Stimulated activated CD8-positive, alpha-beta memory T cell treated with anti-CD3 and anti-CD28 coated beads, Interleukin-4, amount 100 ng/mL, for 48 hours (primary cell): ENCODE data around the gene HOMER2.
"Not testable (repeated sequence)": the region's sequence is repeated elsewhere in the genome, so short reads cannot be mapped to it uniquely, and the experiment has no call there.

Experiments
- DNase-seq: peaks from one replicate; pipeline ENCODE4 v3.0.0-alpha.2; 2020

HOMER2 gene

GRCh38 chr15:82952158-82953081 lies at the start of gene HOMER2:
Gene HOMER2 (minus strand): TSS chr15:82952720. CDS start chr15:82952535, 185 bp downstream.
- DNase-seq, result peak; percentile 29

GRCh38 chr15:83000672-83001031 lies 48.1 kb upstream of the HOMER2 start:
- DNase-seq, result not testable (repeated sequence)

DNA sequence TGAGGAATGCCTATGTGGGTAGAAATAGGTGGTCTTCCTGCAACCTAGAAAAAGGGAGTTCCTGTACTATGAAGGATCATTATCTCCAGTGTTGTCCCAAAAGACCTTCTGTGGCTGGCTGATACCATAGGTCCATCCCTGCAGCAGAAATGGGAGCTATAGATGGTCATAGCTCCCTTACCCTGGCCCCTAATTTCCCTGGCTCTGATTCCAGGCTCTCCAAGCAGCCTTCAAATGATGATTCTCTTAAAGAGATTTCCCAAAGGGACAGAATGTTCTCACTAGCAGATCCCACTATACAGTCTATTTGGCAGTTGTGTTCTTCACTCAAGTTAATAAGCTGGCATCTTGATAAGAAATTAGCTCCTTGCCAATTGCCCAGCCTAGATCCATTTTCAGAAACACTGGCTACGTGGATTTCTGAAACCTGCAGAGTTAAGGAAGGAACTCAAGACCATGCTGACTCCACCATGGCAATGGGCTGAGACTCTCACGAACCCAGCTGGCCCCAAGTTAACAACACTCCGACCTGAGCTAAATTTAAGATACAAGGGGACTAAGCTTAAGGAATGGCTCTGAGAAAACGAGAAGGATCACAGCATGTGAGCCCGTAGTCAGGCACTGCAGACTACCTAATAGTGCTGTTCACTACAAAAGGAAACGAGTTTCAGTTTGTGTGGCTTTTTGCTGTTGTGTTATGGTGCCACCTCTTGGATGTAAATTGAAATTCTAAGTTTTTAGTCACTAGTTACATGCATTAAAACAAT lies 47.6 kb upstream of the HOMER2 start:
- no peak for DNase-seq

DNA sequence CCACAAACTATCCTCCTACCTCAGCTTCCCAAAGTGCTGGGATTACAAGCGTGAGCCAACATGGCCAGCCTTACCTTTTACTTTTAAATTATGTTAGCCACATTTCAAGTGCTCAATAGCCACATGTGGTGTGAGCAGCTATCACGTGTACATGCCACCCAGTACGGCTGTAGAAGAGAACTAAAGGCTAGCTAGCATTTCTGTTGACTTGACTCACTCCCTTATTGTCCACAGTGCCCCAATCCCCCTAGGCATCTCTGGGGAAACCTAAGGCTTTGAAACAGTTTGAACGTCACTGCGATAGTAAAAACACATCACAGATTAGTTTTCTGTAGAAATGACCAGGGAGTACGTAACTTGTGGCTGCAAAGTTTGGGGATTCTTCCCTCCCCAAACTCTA lies 46.9 kb upstream of the HOMER2 start:
- no peak for DNase-seq

DNA sequence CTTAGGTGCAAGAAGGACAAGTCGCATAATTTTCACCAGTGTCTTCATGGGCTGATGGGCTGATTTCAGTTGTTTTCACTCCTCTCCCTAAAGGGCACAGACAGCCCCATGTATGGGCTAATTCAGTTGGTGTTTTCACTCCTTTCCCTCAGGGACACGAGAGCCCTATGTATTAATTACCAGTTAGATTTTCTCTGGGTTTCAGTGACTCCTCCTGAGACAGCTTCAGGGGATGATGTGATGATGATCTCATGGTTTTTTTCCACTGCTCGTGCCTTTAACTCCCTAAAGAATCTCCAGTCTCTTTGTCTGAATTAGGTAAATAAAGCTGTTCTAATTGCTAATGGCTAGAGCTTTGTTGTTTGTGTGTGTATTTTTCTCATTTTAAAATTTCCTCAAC lies 43.4 kb upstream of the HOMER2 start:
- no peak for DNase-seq

DNA sequence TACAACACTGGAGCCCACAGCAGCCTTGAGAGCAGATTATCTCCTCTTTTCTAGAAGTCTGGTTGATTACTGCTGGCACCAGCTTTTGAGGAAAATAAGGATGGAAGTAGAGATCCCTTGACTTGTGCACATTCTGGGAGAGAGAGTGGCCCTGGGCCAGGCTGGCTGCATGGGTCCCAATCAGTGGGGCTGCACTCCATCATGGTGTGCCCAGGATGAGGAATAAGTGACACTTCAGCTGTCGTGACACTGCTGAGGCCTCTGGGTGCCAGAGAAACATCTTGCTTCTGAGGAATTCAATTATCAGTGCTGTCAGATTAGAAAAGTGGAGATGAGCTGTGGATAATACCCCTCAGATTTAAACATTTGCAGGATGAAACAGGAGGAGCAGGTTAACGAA lies 42.6 kb upstream of the HOMER2 start:
- no peak for DNase-seq

DNA sequence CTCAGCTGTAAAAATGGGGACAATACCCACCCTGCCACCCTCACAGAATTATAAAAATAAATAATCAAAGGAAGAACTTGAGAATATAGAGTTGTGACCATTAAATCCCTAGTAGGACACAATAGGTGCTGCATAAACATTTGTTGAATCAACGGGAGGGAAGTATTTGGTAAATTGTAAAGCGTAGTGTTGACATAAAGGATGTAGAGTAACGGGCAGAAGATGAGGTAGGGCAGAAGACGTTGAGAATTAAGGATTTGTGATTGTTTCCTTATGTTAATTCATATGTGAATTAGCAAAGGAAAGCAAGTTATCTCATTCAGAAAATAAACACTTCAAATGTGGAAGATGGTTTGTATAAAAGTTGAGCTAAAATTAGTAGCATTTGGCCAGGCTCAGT lies 40.6 kb upstream of the HOMER2 start:
- no peak for DNase-seq

DNA sequence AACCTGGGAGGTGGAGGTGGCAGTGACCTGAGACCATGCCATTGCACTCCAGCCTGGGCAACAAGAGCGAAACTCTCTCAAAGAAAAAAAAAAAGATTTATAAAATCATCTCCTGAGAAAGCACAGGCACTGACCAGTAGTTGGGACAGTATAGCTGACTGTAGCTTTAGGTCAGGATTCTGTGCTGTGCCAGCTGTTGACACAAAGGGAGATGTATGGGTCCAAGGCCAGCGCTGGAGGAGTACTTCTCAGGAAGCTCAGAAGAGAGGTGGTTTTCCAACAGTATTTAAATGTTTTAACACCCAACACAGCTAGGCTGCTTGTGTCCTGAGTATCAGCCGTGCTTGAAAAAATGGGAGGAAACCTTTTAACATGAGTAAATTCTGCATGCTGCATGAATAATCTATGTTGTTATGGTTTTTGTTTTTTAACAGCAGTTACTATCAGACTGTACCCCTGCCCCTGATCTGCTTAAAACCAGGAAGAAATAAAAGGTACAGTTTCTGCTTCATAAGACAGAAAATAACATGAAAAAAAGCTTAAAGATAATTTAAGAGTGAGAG lies 40.0 kb upstream of the HOMER2 start:
- no peak for DNase-seq

- DNase-seq, result no peak
Observed at GRCh38 chr15:82986442-82986780, 33.9 kb upstream of the HOMER2 start.

DNA sequence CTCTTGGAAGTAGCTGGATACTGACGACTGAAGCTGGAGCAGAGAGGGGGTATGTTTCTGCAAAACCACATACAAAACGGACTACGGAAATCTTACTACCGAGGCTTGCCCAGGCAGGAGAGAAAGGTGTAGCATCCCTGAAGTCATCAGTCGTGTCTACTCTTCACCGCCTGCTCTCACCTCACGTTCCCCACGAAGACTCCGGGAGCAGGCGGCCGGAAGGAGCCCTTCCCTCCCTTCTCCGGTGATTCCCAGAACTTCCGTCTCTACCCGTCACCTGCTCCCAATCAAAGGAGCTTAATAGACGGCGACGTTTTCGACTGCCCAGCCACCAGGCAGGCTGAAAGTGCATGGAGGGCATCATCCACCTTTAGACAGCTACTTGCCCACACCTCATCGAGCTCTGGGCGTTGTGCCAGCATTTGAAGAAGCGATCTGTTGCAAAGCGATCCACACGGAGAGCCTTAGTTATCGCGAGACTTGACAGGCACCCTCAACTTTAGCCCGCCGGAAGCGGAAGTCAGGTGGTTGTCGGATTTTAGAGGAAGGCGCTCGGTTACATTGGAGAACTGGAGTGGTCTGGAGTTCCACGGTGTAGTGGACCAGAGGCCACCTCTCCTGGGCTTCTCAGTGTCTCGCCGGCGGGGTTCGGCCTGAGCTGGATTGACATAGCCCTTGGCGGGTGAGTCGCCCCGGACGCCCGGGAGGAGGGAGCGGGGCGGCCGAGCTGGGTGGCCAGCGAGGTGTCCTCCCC lies 33.3 kb upstream of the HOMER2 start, which contains the start of gene RAMAC:
TSS of gene RAMAC (plus strand) at position 523 of the 754 bp plus-strand sequence. CDS start 2,809 bp downstream, outside the sequence.
- DNase-seq, result peak; percentile 92

- DNase-seq, result no peak
Observed at GRCh38 chr15:82980981-82981380, 28.5 kb upstream of the HOMER2 start.

GRCh38 chr15:82979726-82980125 lies 27.2 kb upstream of the HOMER2 start:
- DNase-seq, result no peak

GRCh38 chr15:82978438-82978837 lies 25.9 kb upstream of the HOMER2 start:
- DNase-seq, result no peak

DNA sequence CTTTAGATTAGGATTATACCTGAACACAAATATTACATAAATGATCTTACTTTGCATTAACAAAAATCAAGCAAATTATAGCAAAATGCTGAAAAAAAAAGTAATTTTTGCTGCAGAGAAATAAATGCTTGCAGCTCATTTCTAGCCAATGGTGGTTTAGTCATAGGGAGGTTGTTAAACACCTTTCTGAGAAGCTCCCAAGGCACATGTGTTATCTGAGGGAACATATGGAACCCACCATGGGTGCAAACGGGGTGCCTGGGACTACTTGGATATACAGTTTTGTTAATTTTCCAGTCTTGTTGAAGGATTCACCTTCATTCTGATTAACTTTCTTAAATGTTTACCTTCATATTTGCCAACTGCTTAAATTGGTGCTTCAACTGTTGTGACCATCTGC lies 24.6 kb upstream of the HOMER2 start:
- no peak for DNase-seq

GRCh38 chr15:82972990-82973389 lies 20.5 kb upstream of the HOMER2 start:
- DNase-seq, result no peak

- no peak for DNase-seq
Observed at GRCh38 chr15:82971218-82971984, 18.9 kb upstream of the HOMER2 start.

DNA sequence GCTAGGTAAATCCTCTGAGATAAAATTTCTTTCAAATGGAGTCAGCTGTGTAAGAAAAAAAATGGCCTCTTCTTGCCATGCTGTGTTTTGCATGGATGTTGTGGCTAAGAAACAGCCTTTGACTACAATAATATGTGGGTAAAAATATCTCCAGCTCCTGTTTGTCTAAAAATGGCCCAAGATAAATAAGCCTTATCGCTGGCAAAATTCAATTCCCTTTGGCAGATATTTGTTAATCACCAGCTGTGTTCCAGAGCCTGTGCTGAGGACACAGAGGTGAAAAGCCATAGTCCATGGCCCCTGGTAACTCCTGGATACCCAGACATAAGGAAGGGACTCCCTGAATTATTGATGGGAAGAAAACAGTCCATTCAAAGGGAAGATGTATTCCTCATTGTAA lies 18.2 kb upstream of the HOMER2 start:
- DNase-seq, result no peak

DNA sequence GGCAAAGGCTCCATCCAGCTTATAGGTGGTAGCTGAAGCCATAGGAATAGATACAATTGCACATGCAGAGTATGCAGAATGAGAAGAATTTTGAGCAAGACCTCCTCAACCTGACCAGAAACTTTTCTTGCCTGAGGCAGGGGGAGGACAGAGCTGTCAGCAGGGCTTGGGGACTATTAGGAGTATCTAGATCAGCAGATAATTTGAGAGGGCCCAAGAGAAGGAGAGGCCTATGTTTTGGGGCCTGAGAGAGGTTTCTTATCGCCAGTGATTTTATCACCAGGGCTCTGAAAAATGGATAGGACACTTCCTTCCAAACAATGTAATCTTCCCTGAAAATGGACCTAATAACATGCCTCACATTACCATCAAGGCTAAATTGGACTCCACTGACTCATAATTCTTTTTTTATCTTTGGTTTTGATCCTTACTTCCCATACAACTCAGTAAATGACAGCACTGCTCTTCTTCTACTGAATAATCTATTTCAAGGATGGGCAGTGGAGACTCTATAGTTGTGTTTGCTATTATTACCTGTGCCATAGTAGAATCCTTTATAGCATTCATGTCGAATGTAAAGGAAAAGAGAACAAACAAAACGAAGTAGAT lies 17.7 kb upstream of the HOMER2 start:
- DNase-seq, result no peak

- no peak for DNase-seq
Observed at GRCh38 chr15:82969353-82969752, 16.8 kb upstream of the HOMER2 start.

DNA sequence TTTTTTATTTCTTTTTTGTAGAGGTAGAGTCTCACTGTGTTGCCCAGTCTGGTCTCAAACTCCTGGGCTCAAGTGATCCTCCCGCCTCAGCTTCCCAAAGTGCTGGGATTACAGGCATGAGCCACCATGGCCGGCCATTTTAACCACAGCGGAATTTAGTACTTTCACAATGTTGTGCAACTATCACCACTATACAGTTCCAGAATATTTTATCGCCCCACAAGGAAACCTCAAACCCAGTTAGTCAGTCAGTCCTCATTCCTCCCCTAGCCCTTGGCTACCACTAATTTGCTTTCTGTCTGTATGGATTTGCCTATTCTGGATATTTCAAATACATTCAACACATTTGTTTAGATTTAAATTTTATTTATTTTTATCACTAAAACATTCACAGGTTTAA lies 15.5 kb upstream of the HOMER2 start:
- no peak for DNase-seq

DNA sequence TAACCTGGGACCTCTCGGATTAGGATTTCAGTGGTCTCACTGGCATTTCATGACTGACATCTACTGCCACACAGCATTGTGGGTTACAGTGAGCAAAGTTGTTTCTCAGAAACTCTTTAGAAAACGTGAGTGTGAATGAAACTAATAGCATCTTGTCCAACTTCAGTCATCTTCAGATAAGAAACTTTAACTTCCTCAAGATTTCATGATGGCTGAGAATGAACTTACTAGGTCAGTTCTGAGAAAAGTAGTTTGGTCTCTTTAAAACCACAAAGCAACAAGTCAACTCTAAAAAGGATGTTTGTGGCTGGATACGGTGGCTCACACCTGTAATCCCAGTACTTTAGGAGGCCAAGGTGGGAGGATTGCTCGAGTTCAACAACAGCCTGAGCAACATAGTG lies 14.2 kb upstream of the HOMER2 start:
- peak; percentile 36 for DNase-seq

- no peak for DNase-seq
Observed at GRCh38 chr15:82964890-82965289, 12.4 kb upstream of the HOMER2 start.
